ENCODE measurements around the gene FADS3.

DNA sequence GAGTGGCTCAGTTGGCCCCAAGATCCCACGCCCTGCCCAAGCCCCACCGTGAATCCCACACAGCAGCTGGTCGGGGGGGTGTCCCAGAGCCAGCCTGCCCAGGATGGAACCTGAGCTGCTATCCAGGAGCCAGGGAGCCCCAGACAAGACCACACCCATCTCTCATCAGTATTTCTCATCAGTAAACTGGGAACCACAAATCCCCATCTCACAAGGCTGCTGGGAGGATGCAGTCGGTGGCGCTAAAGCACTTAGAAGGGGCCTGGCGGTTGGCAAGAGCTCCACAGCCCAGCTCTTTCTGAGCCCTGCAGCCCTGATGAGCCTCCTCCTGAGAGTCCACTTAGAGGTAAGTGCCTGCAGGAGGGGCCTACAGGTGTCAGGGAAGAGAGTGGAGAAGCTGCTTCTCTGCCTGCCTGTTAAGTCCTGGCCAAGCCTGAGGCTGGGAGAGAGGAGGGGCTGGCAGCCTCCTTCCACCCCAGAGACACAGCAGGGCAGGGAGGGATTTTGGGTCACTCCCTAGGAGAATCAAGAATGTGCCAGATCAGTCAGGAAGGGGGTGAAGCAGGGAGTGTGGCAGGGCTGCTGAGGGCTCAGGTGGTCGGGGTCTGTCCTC is 6.1 kb downstream of the FADS3 start:
- no peak for TF ChIP-seq CTCF (IDR thresholded peaks at IDR 0.05)
- TF ChIP-seq EZH2 (IDR thresholded peaks at IDR 0.05; ENCODE audit: borderline replicate concordance, insufficient read depth, low read depth, low read length, poor library complexity, severe bottlenecking), result no peak
